Gastrocnemius medialis (tissue), 4 donors: ENCODE results near the gene C5AR1.

Experiments used
- POLR2A ChIP-seq, 2 donors: fragments of 450-650 bp; IDR thresholded peaks; one replicate each; pipeline ENCODE4 v1.6.1; 2017; ENCODE audit warnings: antibody characterized with exemption in 2 of 2, mild to moderate bottlenecking in 2 of 2, moderate library complexity in 2 of 2
- TF ChIP-seq, protein P1 (sequence below), 5 experiments: fragments of 450-650 bp in 3 of 5; fragments of 200-600 bp in 2 of 5; sonication (generic) in 2 of 5; IDR thresholded peaks in 4 of 5; conservative IDR thresholded peaks in 1 of 5; 1 replicate in 4 of 5; 2 replicates in 1 of 5; pipeline ENCODE4 v1.5.1; 2016 to 2019; ENCODE audit warnings: antibody characterized with exemption in 5 of 5, mild to moderate bottlenecking in 3 of 5, moderate library complexity in 3 of 5

DNA sequence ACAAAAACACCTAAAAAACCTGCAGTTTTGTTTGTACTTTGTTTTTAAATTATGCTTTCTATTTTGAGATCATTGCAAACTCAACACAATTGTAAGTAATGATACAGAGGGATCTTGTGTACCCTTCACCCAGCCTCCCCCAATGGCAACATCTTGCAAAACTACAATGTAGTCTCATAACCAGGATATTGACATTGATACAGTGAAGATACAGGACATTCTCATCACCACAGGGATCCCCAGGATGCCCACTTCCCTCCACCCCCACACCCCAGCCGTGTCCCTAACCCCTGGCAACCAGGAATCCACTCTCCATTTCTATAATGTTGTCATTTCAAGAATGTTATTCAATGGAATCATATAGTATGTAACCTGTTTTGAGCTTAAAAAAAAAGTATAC lies 12.0 kb downstream of the C5AR1 start:
- TF ChIP-seq, protein P1, sequence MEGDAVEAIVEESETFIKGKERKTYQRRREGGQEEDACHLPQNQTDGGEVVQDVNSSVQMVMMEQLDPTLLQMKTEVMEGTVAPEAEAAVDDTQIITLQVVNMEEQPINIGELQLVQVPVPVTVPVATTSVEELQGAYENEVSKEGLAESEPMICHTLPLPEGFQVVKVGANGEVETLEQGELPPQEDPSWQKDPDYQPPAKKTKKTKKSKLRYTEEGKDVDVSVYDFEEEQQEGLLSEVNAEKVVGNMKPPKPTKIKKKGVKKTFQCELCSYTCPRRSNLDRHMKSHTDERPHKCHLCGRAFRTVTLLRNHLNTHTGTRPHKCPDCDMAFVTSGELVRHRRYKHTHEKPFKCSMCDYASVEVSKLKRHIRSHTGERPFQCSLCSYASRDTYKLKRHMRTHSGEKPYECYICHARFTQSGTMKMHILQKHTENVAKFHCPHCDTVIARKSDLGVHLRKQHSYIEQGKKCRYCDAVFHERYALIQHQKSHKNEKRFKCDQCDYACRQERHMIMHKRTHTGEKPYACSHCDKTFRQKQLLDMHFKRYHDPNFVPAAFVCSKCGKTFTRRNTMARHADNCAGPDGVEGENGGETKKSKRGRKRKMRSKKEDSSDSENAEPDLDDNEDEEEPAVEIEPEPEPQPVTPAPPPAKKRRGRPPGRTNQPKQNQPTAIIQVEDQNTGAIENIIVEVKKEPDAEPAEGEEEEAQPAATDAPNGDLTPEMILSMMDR (IDR thresholded peaks at IDR 0.05 in 4 of 5, conservative IDR thresholded peaks at IDR 0.05 in 1 of 5), result no peak
- TF ChIP-seq POLR2A (IDR thresholded peaks at IDR 0.05), result no peak
